H9 (cell line): ENCODE data around the gene TAOK2. TPM values are rescaled to one million over a fixed set of nuclear protein-coding genes. Genes with fewer than 3 reads are reported as not detected.

Source experiments
- DNase-seq: peaks from one replicate; pipeline ENCODE4 v3.0.0-alpha.2; 2017
- H2AFZ ChIP-seq: one replicate; pipeline ENCODE4 v1.6.1; 2013; ENCODE audit warnings: mild to moderate bottlenecking, low read length, control low read depth, moderate library complexity
- H2AK5ac ChIP-seq: 2 replicates; pipeline ENCODE4 v1.6.1; 2013; ENCODE audit warnings: low read length, control low read depth, mixed read lengths; ENCODE audit not compliant: insufficient read length
- H2BK120ac ChIP-seq: one replicate; pipeline ENCODE4 v1.6.1; 2013; ENCODE audit warnings: low read depth, mild to moderate bottlenecking, low read length, control low read depth, inconsistent platforms; ENCODE audit not compliant: poor library complexity, severe bottlenecking
- H2BK12ac ChIP-seq: 2 replicates; pipeline ENCODE4 v1.6.1; 2013; ENCODE audit warnings: low read length, control low read depth, mixed read lengths, low read depth; ENCODE audit not compliant: insufficient read length
- H2BK15ac ChIP-seq: 2 replicates; pipeline ENCODE4 v1.6.1; 2013; ENCODE audit warnings: low read depth, low read length, control low read depth
- H2BK20ac ChIP-seq: one replicate; pipeline ENCODE4 v1.6.1; 2013; ENCODE audit warnings: low read depth, mild to moderate bottlenecking, low read length, control low read depth, inconsistent platforms; ENCODE audit not compliant: poor library complexity, severe bottlenecking
- H2BK5ac ChIP-seq: 2 replicates; pipeline ENCODE4 v1.6.1; 2013; ENCODE audit warnings: low read length, control low read depth, mixed read lengths; ENCODE audit not compliant: insufficient read length
- H3K14ac ChIP-seq: 2 replicates; pipeline ENCODE4 v1.6.1; 2013; ENCODE audit warnings: low read length, control low read depth; ENCODE audit not compliant: insufficient read depth
- H3K18ac ChIP-seq: 2 replicates; pipeline ENCODE4 v1.6.1; 2013; ENCODE audit warnings: low read depth, mild to moderate bottlenecking, mixed read lengths, low read length, control low read depth; ENCODE audit not compliant: insufficient read length
- H3K23ac ChIP-seq: 2 replicates; pipeline ENCODE4 v1.6.1; 2013; ENCODE audit warnings: low read length, control low read depth, mixed read lengths, low read depth; ENCODE audit not compliant: insufficient read length
- H3K23me2 ChIP-seq: 2 replicates; pipeline ENCODE4 v1.6.1; 2013; ENCODE audit warnings: low read depth, mild to moderate bottlenecking, mixed read lengths, low read length, control low read depth; ENCODE audit not compliant: insufficient read length, poor library complexity, severe bottlenecking
- H3K27ac ChIP-seq: 2 replicates; pipeline ENCODE4 v1.5.1; 2013; ENCODE audit warnings: low read length, control low read depth, mixed read lengths, low read depth; ENCODE audit not compliant: insufficient read length
- H3K27me3 ChIP-seq: 2 replicates; pipeline ENCODE4 v1.6.1; 2013; ENCODE audit warnings: low read length, control low read depth, inconsistent platforms; ENCODE audit not compliant: insufficient read depth
- H3K4ac ChIP-seq: 2 replicates; pipeline ENCODE4 v1.6.1; 2013; ENCODE audit warnings: low read depth, mild to moderate bottlenecking, control low read depth, inconsistent platforms, low read length, moderate library complexity
- H3K4me1 ChIP-seq: 2 replicates; pipeline ENCODE4 v1.6.1; 2013; ENCODE audit warnings: low read length, control low read depth, inconsistent platforms; ENCODE audit not compliant: insufficient read depth
- H3K4me2 ChIP-seq: 2 replicates; pipeline ENCODE4 v1.6.1; 2013; ENCODE audit warnings: low read length, control low read depth, mixed read lengths; ENCODE audit not compliant: insufficient read length, insufficient read depth
- H3K56ac ChIP-seq: 2 replicates; pipeline ENCODE4 v1.6.1; 2013; ENCODE audit warnings: low read depth, mild to moderate bottlenecking, mixed read lengths, low read length, control low read depth; ENCODE audit not compliant: insufficient read length
- H3K79me1 ChIP-seq: 2 replicates; pipeline ENCODE4 v1.6.1; 2013; ENCODE audit warnings: low read depth, mild to moderate bottlenecking, moderate library complexity, low read length, control low read depth, inconsistent platforms; ENCODE audit not compliant: insufficient read depth, poor library complexity, severe bottlenecking
- H3K79me2 ChIP-seq: 2 replicates; pipeline ENCODE4 v1.6.1; 2013; ENCODE audit warnings: low read length, control low read depth, inconsistent platforms; ENCODE audit not compliant: insufficient read depth
- H3K9ac ChIP-seq: 2 replicates; pipeline ENCODE4 v1.6.1; 2013; ENCODE audit warnings: low read length, control low read depth, mixed read lengths; ENCODE audit not compliant: insufficient read length; ENCODE audit errors: extremely low read depth
- H3K9me3 ChIP-seq: one replicate; pipeline ENCODE4 v1.6.1; 2013; ENCODE audit warnings: low read depth, low read length, inconsistent platforms; ENCODE audit not compliant: control insufficient read depth
- H3T11ph ChIP-seq: one replicate; pipeline ENCODE4 v1.6.1; 2013; ENCODE audit warnings: mild to moderate bottlenecking, low read length, control low read depth, inconsistent platforms
- H4K20me1 ChIP-seq: one replicate; pipeline ENCODE4 v1.6.1; 2013; ENCODE audit not compliant: control insufficient read depth, insufficient read length, insufficient read depth
- H4K5ac ChIP-seq: 2 replicates; pipeline ENCODE4 v1.6.1; 2013; ENCODE audit warnings: low read depth, mild to moderate bottlenecking, mixed read lengths, low read length, control low read depth; ENCODE audit not compliant: insufficient read length
- H4K8ac ChIP-seq: replicated peaks from 2 replicates; pipeline ENCODE4 v1.6.1; 2013; ENCODE audit warnings: low read length, control low read depth, mixed read lengths, low read depth; ENCODE audit not compliant: insufficient read length
- H4K91ac ChIP-seq: 2 replicates; pipeline ENCODE4 v1.6.1; 2013; ENCODE audit warnings: low read depth, mild to moderate bottlenecking, moderate library complexity, mixed read lengths, low read length, control low read depth; ENCODE audit not compliant: insufficient read length
- H3K27ac Mint-ChIP-seq, 3 experiments: 2 replicates in 2 of 3; 3 replicates in 1 of 3; pipeline ENCODE4 v1.8.0; 2020 to 2021; ENCODE audit warnings: mixed read lengths in 3 of 3, mild to moderate bottlenecking in 1 of 3, moderate library complexity in 1 of 3
- H3K27me3 Mint-ChIP-seq: 2 replicates; pipeline ENCODE4 v1.8.0; 2021; ENCODE audit warnings: low read depth, mild to moderate bottlenecking, moderate library complexity, mixed read lengths
- H3K36me3 Mint-ChIP-seq, 3 experiments: 2 replicates in 2 of 3; 3 replicates in 1 of 3; pipeline ENCODE4 v1.8.0; 2020 to 2021; ENCODE audit warnings: low read depth in 3 of 3, mixed read lengths in 3 of 3; ENCODE audit not compliant: insufficient read depth in 1 of 3
- H3K4me1 Mint-ChIP-seq, 2 experiments: 2 replicates each; pipeline ENCODE4 v1.8.0; 2020; ENCODE audit warnings: mixed read lengths in 2 of 2
- H3K4me3 Mint-ChIP-seq, 2 experiments: 2 replicates in 1 of 2; 3 replicates in 1 of 2; pipeline ENCODE4 v1.8.0; 2020 to 2021; ENCODE audit warnings: mild to moderate bottlenecking in 2 of 2, mixed read lengths in 2 of 2, moderate library complexity in 1 of 2
- H3K9me3 Mint-ChIP-seq, 2 experiments: 2 replicates in 1 of 2; 3 replicates in 1 of 2; pipeline ENCODE4 v1.8.0; 2020; ENCODE audit warnings: mild to moderate bottlenecking in 2 of 2, mixed read lengths in 2 of 2, moderate library complexity in 1 of 2
- CTCF ChIP-seq: fragments of 200-600 bp; sonication (generic); conservative IDR thresholded peaks from 3 replicates; pipeline ENCODE4 v1.8.0; 2021; ENCODE audit warnings: antibody characterized with exemption, mild to moderate bottlenecking
- WGBS: extraction: QIAGEN DNeasy Blood & Tissue Kit; methylation state at CpG from one replicate; pipeline ENCODE4 v1.1.7; 2013; ENCODE audit warnings: missing lambda C conversion rate, low lambda C conversion rate, mixed read lengths; ENCODE audit not compliant: insufficient read length; ENCODE audit errors: extremely low coverage; 5-methylcytosine and 5-hydroxymethylcytosine counted together
- total RNA-seq: library from RNA; stranded (reverse); gene quantifications from 2 replicates; pipeline ENCODE4 v1.2.1, GENCODE V29; 2021

Gene TAOK2
- total RNA-seq, 1 experiment from 2014 or later, result 43.9 TPM

- H2AFZ ChIP-seq, result no peak overlapping the region
- H3K56ac ChIP-seq, result no peak overlapping the region
- no peaks in the 10 kb centered on the region for H4K20me1 ChIP-seq
- no peak overlapping the region for H3K4ac ChIP-seq
- Mint-ChIP-seq H3K4me3 (peak overlapping the region; percentile 95 to 96), H3K27me3 (peaks cover 16% of the 10 kb centered on the region), H3K9me3 (peaks cover 14 to 16% of the 10 kb centered on the region in 2 experiments), H3K27ac (peak overlapping the region; percentile 39 to 93 (median 69); a peak in 6 of 7 replicates), H3K4me1 (peaks cover 29% of the 10 kb centered on the region in 2 experiments), H3K36me3 (peaks cover 38 to 52% (median 49%) of the 10 kb centered on the region in 3 experiments)
- no peak overlapping the region for H2BK120ac ChIP-seq
- TF ChIP-seq CTCF, result no peak
- no peak overlapping the region for H3K23ac ChIP-seq
- H3K79me2 ChIP-seq, result peaks cover 5% of the 10 kb centered on the region; the same call in 1 of the 2 replicates
- H2BK20ac ChIP-seq, result no peak overlapping the region
- no peak overlapping the region for H3K9ac ChIP-seq
- peaks cover 14% of the 10 kb centered on the region for H3K23me2 ChIP-seq
- peaks cover 7% of the 10 kb centered on the region for H3K79me1 ChIP-seq
- H4K5ac ChIP-seq, result no peak overlapping the region
- H3T11ph ChIP-seq, result no peak overlapping the region
- peak overlapping the region; percentile 20 for H3K4me2 ChIP-seq
- H2BK15ac ChIP-seq, result no peak overlapping the region
- no CpG with 5 or more reads among the region's 6 CpGs for WGBS
- no peak overlapping the region for H2AK5ac ChIP-seq
- no peak overlapping the region for H3K18ac ChIP-seq
- H2BK12ac ChIP-seq, result no peak overlapping the region
- H4K91ac ChIP-seq, result no peak overlapping the region
- H3K27me3 ChIP-seq, result peaks cover 3% of the 10 kb centered on the region; the same call in 1 of the 2 replicates
- H3K27ac ChIP-seq, result no peak overlapping the region
- peaks cover 7% of the 10 kb centered on the region for H3K9me3 ChIP-seq
- DNase-seq, result no peak
- H3K4me1 ChIP-seq, result peaks cover 3% of the 10 kb centered on the region; the same call in 1 of the 2 replicates
- no peak overlapping the region for H4K8ac ChIP-seq
- no peak overlapping the region for H2BK5ac ChIP-seq
- H3K14ac ChIP-seq, result no peak overlapping the region
Measured at GRCh38 chr16:29975811-29976511, 2.3 kb downstream of the TAOK2 start.
